ENCODE data around the gene TOX3. TPM values are rescaled to one million over a fixed set of nuclear protein-coding genes. Genes with fewer than 3 reads are reported as not detected.

Gene TOX3
- total and polyA plus RNA-seq, 2 donors (not counting 1 experiment from before 2014, with no cell fraction given): not detected

GRCh38 chr16:52471650-52472370 lies 75.1 kb downstream of the TOX3 start:
- Histone ChIP-seq H3K4me2 (replicated peaks; ENCODE audit: low read depth, low read length, poor library complexity, severe bottlenecking) (no peak overlapping the region), H2AFZ (ENCODE audit: insufficient read depth, low read depth, low read length, poor library complexity, severe bottlenecking) (no peak overlapping the region), H3K27ac (ENCODE audit: low read length in 2 of 2) (no peak overlapping the region), H3K4me1 (ENCODE audit: control insufficient read depth in 2 of 2, insufficient read depth in 2 of 2, low read length in 2 of 2) (no peaks in the 10 kb centered on the region), H3K9me3 (ENCODE audit: control extremely low read depth in 1 of 3, control insufficient read depth in 2 of 3, insufficient read depth in 1 of 3, low read length in 2 of 3) (no peaks in the 10 kb centered on the region), H3K79me2 (ENCODE audit: control insufficient read depth, insufficient read depth, low read length) (no peaks in the 10 kb centered on the region), H3K36me3 (replicated peaks in 1 of 2; ENCODE audit: control extremely low read depth in 1 of 2, control insufficient read depth in 1 of 2, extremely low read depth in 1 of 2, insufficient read depth in 2 of 2, low read length in 1 of 2) (no peaks in the 10 kb centered on the region), H3K27me3 (replicated peaks in 1 of 4; ENCODE audit: control extremely low read depth in 1 of 4, control insufficient read depth in 3 of 4, insufficient read depth in 4 of 4, low read length in 3 of 4) (no peaks in the 10 kb centered on the region), H3K4me3 (ENCODE audit: control extremely low read depth in 1 of 5, extremely low read depth in 1 of 5, insufficient read depth in 1 of 5, low read depth in 2 of 5, low read length in 4 of 5) (no peak overlapping the region), H4K20me1 (ENCODE audit: control insufficient read depth, insufficient read depth, low read length, poor library complexity, severe bottlenecking) (no peaks in the 10 kb centered on the region), H3K9ac (ENCODE audit: low read length) (no peak overlapping the region)
- no peak for TF ChIP-seq CTCF (IDR thresholded peaks at IDR 0.05)
- no peak for TF ChIP-seq EZH2 (IDR thresholded peaks at IDR 0.05; ENCODE audit: borderline replicate concordance, insufficient read depth, low read depth, low read length, poor library complexity, severe bottlenecking)
- 71% methylated on average over 1 of the region's 7 CpGs for WGBS (ENCODE audit: insufficient coverage)
- Mint-ChIP-seq H3K9me3 (ENCODE audit: insufficient read depth) (no peaks in the 10 kb centered on the region), H3K27ac (no peak overlapping the region), H3K4me3 (no peak overlapping the region), H3K4me1 (no peaks in the 10 kb centered on the region), H3K27me3 (no peaks in the 10 kb centered on the region)
- CTCF ChIA-PET: no interaction called here
- DNase-seq: no peak
- ATAC-seq (ENCODE audit: low read depth): no peak
- intact Hi-C loops (cut with micrococcal nuclease): no loop called here
- POLR2A ChIA-PET: no interaction called here

GRCh38 chr16:52470585-52470984 lies 76.4 kb downstream of the TOX3 start:
- intact Hi-C loops (cut with micrococcal nuclease): no loop called here
- no peak overlapping the region for H3K27ac ChIP-seq (ENCODE audit: low read length in 2 of 2)
- no peak for TF ChIP-seq CTCF (IDR thresholded peaks at IDR 0.05)
- no peak for TF ChIP-seq EZH2 (IDR thresholded peaks at IDR 0.05; ENCODE audit: borderline replicate concordance, insufficient read depth, low read depth, low read length, poor library complexity, severe bottlenecking)
- no peak overlapping the region for H3K4me3 ChIP-seq (ENCODE audit: control extremely low read depth in 1 of 5, extremely low read depth in 1 of 5, insufficient read depth in 1 of 5, low read depth in 2 of 5, low read length in 4 of 5)
- H3K27me3 ChIP-seq (replicated peaks in 1 of 4; ENCODE audit: control extremely low read depth in 1 of 4, control insufficient read depth in 3 of 4, insufficient read depth in 4 of 4, low read length in 3 of 4): no peaks in the 10 kb centered on the region
- Mint-ChIP-seq H3K27me3 (no peaks in the 10 kb centered on the region), H3K4me3 (no peak overlapping the region), H3K4me1 (no peaks in the 10 kb centered on the region), H3K27ac (no peak overlapping the region), H3K9me3 (ENCODE audit: insufficient read depth) (no peaks in the 10 kb centered on the region)
- H3K9me3 ChIP-seq (ENCODE audit: control extremely low read depth in 1 of 3, control insufficient read depth in 2 of 3, insufficient read depth in 1 of 3, low read length in 2 of 3): no peaks in the 10 kb centered on the region
- no peak overlapping the region for H3K9ac ChIP-seq (ENCODE audit: low read length)
- ATAC-seq (ENCODE audit: low read depth) (no peak), DNase-seq (no peak)
- no peaks in the 10 kb centered on the region for H3K79me2 ChIP-seq (ENCODE audit: control insufficient read depth, insufficient read depth, low read length)
- H4K20me1 ChIP-seq (ENCODE audit: control insufficient read depth, insufficient read depth, low read length, poor library complexity, severe bottlenecking): no peaks in the 10 kb centered on the region
- H2AFZ ChIP-seq (ENCODE audit: insufficient read depth, low read depth, low read length, poor library complexity, severe bottlenecking): no peak overlapping the region
- no peaks in the 10 kb centered on the region for H3K4me1 ChIP-seq (ENCODE audit: control insufficient read depth in 2 of 2, insufficient read depth in 2 of 2, low read length in 2 of 2)
- ChIA-PET POLR2A (no interaction called here), CTCF (no interaction called here)
- H3K4me2 ChIP-seq (replicated peaks; ENCODE audit: low read depth, low read length, poor library complexity, severe bottlenecking): no peak overlapping the region
- no peaks in the 10 kb centered on the region for H3K36me3 ChIP-seq (replicated peaks in 1 of 2; ENCODE audit: control extremely low read depth in 1 of 2, control insufficient read depth in 1 of 2, extremely low read depth in 1 of 2, insufficient read depth in 2 of 2, low read length in 1 of 2)
- no CpG with 5 or more reads among the region's 6 CpGs for WGBS (ENCODE audit: insufficient coverage)
